ENCODE measurements around the gene MRAP.

Gene MRAP

DNA sequence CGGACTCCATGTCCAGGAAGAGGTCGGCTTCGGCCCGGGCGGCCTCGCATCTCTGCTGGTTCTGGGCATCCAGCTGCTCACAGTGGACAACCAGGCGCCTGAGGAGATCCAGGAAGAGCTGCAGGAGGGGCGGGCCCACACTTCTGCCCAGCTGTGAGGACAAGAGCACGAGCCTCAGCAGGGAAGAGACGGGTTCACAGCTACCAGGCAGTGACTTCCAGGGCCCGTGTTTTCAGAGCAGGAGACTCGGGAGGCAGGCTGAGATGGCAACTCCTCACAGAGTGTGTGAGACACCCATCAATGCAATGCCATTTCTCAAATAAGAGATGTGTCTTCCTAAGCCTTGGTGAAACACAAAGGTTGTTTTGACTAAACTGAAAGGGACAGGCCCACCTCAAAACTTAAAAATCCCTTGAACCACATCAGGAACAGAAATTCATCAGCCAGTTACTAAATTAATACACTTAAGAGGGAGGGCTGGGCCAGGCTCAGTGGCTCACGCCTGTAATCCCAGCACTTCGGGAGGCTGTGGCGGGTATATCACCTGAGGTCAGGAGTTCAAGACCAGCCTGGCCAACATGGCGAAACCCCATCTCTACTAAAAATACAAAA lies 50.8 kb downstream of the MRAP start:
- DNase-seq (ENCODE audit: low read depth), result no peak

DNA sequence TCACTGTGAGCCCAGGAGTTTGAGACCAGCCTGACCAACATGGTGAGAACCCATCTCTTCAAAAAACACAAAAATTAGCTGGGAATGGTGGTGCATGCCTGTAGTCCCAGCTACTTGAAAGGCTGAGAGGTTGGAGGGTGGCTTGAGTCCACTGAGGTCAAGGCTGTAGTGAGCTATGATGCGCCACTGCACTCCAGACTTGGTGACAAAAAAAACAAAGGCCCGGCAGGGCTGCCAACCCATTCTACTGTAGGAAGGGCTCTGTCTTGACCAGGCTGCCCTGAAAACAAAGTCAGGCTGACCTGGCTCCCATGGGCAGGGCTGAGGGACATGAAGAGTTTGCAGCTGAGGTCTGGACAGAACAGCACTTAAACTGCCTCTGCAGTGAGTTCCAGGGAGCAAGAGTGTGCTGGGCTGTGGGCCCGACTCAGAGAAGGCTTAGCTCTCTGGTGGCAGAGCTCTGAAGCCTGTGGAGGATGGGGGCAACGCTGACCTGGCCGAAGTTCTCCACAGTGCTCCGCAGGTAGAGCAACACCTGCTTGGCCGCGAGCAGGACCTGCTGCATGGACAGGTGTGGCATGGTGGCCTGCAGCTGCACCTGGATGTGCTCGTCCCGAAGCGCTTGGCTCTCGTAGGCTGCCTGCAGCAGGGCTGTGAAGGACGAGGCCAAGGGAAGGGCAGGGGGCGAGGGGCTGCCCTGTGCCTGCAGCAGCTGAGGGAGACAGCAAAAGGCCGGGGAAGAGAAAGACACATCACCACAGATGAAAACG lies 51.7 kb downstream of the MRAP start:
- DNase-seq (ENCODE audit: low read depth), result no peak

DNA sequence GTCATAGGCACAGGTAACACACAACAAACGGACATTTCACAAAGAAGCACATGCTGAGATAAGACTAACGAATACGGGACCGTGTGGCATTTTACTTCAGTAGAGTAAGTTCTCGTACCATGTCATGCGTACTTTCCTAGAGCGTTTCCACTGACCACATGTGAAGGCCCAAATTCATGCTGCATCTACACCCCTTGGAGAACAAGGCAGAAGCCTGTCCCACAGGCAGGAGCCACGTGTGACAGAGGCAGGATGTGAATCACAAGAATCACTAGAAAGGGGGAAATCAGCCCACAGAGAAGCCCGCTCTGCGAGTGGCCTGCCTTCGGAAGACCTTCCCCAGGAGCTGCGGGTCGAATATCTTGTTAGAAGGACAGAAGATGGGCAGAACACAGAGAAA lies 52.3 kb downstream of the MRAP start:
- DNase-seq (ENCODE audit: low read depth), result no peak

DNA sequence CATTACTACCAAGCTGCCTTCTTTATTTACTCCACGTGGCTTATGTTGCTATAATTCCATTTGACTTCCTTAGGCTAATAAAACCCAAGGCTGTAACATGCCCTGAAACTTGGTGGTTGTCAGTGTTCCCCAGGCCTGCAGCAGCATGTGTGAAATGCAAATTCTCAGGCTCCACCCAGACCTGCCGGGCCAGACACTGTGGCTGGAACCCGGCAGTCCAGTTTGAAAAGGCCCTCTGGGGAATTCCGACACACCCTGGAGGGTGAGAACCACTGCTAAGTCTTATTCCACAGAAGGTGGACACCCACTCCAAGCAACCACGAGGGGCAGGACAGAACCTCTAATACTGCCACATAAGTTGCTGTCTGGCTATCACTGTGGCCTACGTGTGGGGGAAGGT lies 52.8 kb downstream of the MRAP start:
- DNase-seq (ENCODE audit: low read depth), result no peak

- DNase-seq (ENCODE audit: low read depth), result no peak
These were observed 53.9 kb downstream of the MRAP start for GRCh38 chr21:32352526-32352925.

- no peak for DNase-seq (ENCODE audit: low read depth)
These were observed 54.5 kb downstream of the MRAP start for GRCh38 chr21:32353002-32353711.

- no peak for DNase-seq (ENCODE audit: low read depth)
These were observed 58.3 kb downstream of the MRAP start for GRCh38 chr21:32356874-32357395.

DNA sequence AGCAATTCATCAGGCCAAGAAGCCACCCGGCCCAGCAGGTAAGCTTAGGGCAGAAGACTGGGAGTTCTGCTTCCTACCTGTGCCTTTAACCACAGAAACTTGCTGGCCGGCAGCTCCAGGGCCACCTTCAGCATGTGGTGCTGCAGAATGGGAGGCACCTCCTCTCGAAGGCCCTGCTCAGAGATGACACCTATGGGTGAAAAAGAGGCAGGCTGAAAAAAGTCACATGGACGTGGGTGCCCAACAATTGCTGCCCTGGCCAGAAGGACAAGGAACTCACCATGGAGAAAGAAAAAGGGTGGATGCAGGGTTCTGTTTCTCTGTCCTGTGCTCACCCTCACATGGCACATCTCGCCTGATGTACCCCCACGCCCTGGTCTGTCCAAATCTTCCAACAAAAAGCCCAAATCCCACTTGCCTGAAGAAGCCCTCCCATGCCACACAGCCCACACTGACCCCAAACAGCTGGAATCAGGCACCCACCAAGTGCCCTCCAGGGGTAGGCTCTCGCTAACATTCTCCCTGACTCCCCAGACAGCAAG lies 61.1 kb downstream of the MRAP start:
- DNase-seq (ENCODE audit: low read depth), result no peak

DNA sequence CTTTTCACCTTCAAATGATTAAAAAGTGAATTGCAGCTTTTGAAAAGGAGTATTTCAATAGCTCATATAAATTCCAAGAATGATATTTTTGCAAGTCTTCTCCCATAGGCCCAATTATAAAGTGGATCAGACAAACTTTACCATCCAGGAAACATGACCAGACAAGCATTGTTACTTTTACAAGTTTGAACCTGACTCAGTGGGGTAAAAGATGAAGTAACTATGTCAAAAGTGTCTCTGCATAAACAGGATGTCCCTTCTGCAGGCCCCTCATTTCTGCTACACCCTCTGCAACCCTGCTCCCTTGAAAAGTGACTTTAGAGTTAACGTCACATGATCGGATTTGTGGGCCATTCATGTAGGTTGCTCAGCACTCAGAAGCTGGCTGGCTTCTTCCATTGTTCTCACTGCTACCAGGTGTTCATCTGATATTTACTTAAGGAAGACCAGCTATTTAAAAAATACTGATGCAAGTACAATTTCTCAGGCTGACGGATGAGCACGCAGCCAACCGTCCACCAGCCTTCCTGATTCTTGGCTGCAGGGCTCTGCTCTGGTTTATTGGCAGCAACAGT lies 61.8 kb downstream of the MRAP start:
- DNase-seq (ENCODE audit: low read depth), result no peak

Data from HS-27A (cell line).